HepG2 (cell line): ENCODE measurements around the gene THPO. TPM values are rescaled to one million over a fixed set of nuclear protein-coding genes. Genes with fewer than 3 reads are reported as not detected.

Experiments used
- GTF2F1 ChIP-seq: fragments of 150-350 bp; IDR thresholded peaks from 2 replicates; pipeline ENCODE4 v1.6.1; 2014; ENCODE audit warnings: low read length
- MAFG ChIP-seq: sonication (generic); formaldehyde crosslinking; IDR thresholded peaks from 2 replicates; pipeline ENCODE4 v1.5.1; 2020; ENCODE audit warnings: mild to moderate bottlenecking, missing genetic modification reagents
- REXO4 ChIP-seq: sonication (generic); formaldehyde crosslinking; IDR thresholded peaks from 2 replicates; pipeline ENCODE4 v1.8.0; 2022; ENCODE audit warnings: missing genetic modification reagents, mild to moderate bottlenecking, borderline replicate concordance
- SAFB2 ChIP-seq: sonication (generic); formaldehyde crosslinking; IDR thresholded peaks from 2 replicates; pipeline ENCODE4 v1.5.1; 2020; ENCODE audit warnings: missing genetic modification reagents, low read depth, mild to moderate bottlenecking, borderline replicate concordance
- SETDB1 ChIP-seq: sonication (generic); formaldehyde crosslinking; IDR thresholded peaks from 2 replicates; pipeline ENCODE4 v1.5.1; 2020; ENCODE audit warnings: missing genetic modification reagents, mild to moderate bottlenecking, borderline replicate concordance
- TAF1 ChIP-seq: sonication (generic); formaldehyde crosslinking; IDR thresholded peaks from 2 replicates; pipeline ENCODE4 v1.4.0; 2020; ENCODE audit warnings: missing genetic modification reagents
- TBX2 ChIP-seq: sonication (generic); formaldehyde crosslinking; IDR thresholded peaks from 2 replicates; pipeline ENCODE4 v1.5.0; 2020; ENCODE audit warnings: missing genetic modification reagents, mild to moderate bottlenecking, borderline replicate concordance
- TOPORS ChIP-seq: sonication (generic); formaldehyde crosslinking; IDR thresholded peaks from 2 replicates; pipeline ENCODE4 v1.8.0; 2023; ENCODE audit warnings: mild to moderate bottlenecking, missing genetic modification reagents
- ZNF350 ChIP-seq: sonication (generic); formaldehyde crosslinking; IDR thresholded peaks from 2 replicates; pipeline ENCODE4 v1.4.0; 2020; ENCODE audit warnings: mild to moderate bottlenecking, low read depth, missing genetic modification reagents, borderline replicate concordance
- ZNF468 ChIP-seq: sonication (generic); formaldehyde crosslinking; IDR thresholded peaks from 2 replicates; pipeline ENCODE4 v1.8.0; 2022; ENCODE audit warnings: mild to moderate bottlenecking, moderate library complexity, missing genetic modification reagents
- ZNF616 ChIP-seq: sonication (generic); formaldehyde crosslinking; IDR thresholded peaks from 2 replicates; pipeline ENCODE4 v1.5.0; 2020; ENCODE audit warnings: low read depth, mild to moderate bottlenecking, missing genetic modification reagents
- ZNF879 ChIP-seq: sonication (generic); formaldehyde crosslinking; IDR thresholded peaks from 2 replicates; pipeline ENCODE4 v1.8.1; 2023; ENCODE audit warnings: missing genetic modification reagents
- polyA plus RNA-seq, 8 experiments: library from polyadenylated mRNA; depleted of rRNA in 3 of 8; stranded (reverse) in 7 of 8; unstranded in 1 of 8; fragments of >200 nt; fragmentation: Illumina TruSeq in 4 of 8; extraction: Trizol in 4 of 8; gene quantifications; 2 replicates each; pipeline versions ENCODE4 v1.2.1 to v1.2.3, GENCODE V29; 2011 to 2016; ENCODE audit warnings: low read depth in 4 of 8, missing spikeins in 1 of 8, mixed read lengths in 1 of 8; ENCODE audit not compliant: insufficient read depth in 1 of 8
- total RNA-seq, 5 experiments: library from RNA; depleted of rRNA; stranded (reverse); fragments of >200 nt; fragmentation: Illumina TruSeq; extraction: Trizol; gene quantifications; 2 replicates each; pipeline ENCODE4 v1.2.3, GENCODE V29; 2016; ENCODE audit warnings: low read depth in 1 of 5
- TF ChIP-seq, protein P1 (sequence below): sonication (generic); formaldehyde crosslinking; conservative IDR thresholded peaks from 2 replicates; pipeline ENCODE4 v1.4.0; 2020; ENCODE audit warnings: missing genetic modification reagents
- TF ChIP-seq, protein P2 (sequence below): sonication (generic); formaldehyde crosslinking; IDR thresholded peaks from 2 replicates; pipeline ENCODE4 v1.4.0; 2020; ENCODE audit warnings: low read depth, missing genetic modification reagents
- TF ChIP-seq, protein P3 (sequence below): IDR thresholded peaks from 2 replicates; pipeline ENCODE4 v1.6.1; 2018; ENCODE audit warnings: missing genetic modification reagents
- TF ChIP-seq, protein P4 (sequence below): sonication (generic); formaldehyde crosslinking; IDR thresholded peaks from 2 replicates; pipeline ENCODE4 v1.8.1; 2023; ENCODE audit warnings: mild to moderate bottlenecking, missing genetic modification reagents
- TF ChIP-seq, protein P5 (sequence below): IDR thresholded peaks from 2 replicates; pipeline ENCODE4 v1.6.1; 2012; ENCODE audit warnings: inconsistent platforms

Gene THPO
- total and polyA plus RNA-seq, 2 of the 13 experiments (the other 11 are each of a cell fraction or from before 2014, with no cell fraction given): 2.8 to 4.8 TPM

DNA sequence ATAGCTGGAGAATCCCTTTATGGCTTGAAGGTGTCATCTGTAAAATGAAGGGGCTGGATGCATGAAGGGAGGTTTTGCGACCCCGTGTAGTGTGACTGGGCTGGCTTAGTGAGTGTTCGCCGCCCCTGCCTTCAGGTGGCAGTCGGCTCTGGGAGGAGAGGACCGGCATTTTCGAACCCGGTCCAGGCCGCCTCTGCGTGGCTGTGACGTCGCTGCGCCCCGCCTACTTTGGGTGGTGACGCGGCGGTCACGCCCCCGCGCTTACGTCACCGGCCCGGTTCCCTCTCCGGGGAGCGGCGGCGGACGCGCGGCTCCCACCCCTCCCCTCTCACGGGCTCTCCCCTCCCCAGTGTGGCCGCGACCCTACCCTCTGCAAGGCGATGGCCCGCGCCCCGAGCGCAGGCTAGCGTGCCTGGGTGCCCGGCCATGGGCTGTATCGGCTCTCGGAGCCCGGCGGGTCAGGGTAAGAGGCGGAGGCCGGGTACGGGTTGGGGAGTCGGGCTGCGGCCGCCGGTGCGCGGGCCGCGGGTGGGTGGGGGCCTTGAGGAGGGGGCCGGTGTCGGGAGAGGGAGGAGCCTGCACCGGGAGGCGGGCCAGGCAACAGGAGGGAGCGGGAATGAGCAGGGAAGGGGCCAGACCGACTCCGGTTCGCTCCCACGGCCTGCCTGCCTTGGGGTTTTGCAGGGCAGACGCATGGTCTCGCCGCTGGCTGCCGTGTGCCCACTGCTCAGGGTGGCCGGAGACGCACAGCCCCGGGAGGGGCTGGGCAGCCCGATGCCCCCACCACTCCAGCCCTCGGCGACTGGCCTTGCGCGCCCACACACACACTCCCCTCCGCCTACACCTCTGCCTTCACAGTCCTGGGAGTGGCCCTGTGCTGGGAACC is 42.1 kb downstream of the THPO start (continued):
- TF ChIP-seq, protein P1, sequence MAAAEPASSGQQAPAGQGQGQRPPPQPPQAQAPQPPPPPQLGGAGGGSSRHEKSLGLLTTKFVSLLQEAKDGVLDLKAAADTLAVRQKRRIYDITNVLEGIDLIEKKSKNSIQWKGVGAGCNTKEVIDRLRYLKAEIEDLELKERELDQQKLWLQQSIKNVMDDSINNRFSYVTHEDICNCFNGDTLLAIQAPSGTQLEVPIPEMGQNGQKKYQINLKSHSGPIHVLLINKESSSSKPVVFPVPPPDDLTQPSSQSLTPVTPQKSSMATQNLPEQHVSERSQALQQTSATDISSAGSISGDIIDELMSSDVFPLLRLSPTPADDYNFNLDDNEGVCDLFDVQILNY: 0 out of 2 replicates have a peak, but pooled peaks have one; percentile 40
- TF ChIP-seq, protein P2, sequence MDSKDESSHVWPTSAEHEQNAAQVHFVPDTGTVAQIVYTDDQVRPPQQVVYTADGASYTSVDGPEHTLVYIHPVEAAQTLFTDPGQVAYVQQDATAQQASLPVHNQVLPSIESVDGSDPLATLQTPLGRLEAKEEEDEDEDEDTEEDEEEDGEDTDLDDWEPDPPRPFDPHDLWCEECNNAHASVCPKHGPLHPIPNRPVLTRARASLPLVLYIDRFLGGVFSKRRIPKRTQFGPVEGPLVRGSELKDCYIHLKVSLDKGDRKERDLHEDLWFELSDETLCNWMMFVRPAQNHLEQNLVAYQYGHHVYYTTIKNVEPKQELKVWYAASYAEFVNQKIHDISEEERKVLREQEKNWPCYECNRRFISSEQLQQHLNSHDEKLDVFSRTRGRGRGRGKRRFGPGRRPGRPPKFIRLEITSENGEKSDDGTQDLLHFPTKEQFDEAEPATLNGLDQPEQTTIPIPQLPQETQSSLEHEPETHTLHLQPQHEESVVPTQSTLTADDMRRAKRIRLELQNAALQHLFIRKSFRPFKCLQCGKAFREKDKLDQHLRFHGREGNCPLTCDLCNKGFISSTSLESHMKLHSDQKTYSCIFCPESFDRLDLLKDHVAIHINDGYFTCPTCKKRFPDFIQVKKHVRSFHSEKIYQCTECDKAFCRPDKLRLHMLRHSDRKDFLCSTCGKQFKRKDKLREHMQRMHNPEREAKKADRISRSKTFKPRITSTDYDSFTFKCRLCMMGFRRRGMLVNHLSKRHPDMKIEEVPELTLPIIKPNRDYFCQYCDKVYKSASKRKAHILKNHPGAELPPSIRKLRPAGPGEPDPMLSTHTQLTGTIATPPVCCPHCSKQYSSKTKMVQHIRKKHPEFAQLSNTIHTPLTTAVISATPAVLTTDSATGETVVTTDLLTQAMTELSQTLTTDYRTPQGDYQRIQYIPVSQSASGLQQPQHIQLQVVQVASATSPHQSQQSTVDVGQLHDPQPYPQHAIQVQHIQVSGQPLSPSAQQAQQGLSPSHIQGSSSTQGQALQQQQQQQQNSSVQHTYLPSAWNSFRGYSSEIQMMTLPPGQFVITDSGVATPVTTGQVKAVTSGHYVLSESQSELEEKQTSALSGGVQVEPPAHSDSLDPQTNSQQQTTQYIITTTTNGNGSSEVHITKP (CRISPR knock-in tag): no peak; the same call in 1 of the 2 replicates
- TF ChIP-seq, protein P3, sequence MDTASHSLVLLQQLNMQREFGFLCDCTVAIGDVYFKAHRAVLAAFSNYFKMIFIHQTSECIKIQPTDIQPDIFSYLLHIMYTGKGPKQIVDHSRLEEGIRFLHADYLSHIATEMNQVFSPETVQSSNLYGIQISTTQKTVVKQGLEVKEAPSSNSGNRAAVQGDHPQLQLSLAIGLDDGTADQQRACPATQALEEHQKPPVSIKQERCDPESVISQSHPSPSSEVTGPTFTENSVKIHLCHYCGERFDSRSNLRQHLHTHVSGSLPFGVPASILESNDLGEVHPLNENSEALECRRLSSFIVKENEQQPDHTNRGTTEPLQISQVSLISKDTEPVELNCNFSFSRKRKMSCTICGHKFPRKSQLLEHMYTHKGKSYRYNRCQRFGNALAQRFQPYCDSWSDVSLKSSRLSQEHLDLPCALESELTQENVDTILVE: peak; percentile 83
- no peak for TF ChIP-seq SETDB1
- TF ChIP-seq ZNF350 (CRISPR knock-in tag): peak; percentile 50; the same call in 1 of the 2 replicates
- peak; percentile 72; the same call in 1 of the 2 replicates for TF ChIP-seq SAFB2 (CRISPR knock-in tag)
- 0 out of 2 replicates have a peak, but pooled peaks have one; percentile 42 for TF ChIP-seq ZNF616
- TF ChIP-seq GTF2F1: no peak
- TF ChIP-seq REXO4 (CRISPR knock-in tag): peak; percentile 78; the same call in 1 of the 2 replicates
- TF ChIP-seq, protein P4, sequence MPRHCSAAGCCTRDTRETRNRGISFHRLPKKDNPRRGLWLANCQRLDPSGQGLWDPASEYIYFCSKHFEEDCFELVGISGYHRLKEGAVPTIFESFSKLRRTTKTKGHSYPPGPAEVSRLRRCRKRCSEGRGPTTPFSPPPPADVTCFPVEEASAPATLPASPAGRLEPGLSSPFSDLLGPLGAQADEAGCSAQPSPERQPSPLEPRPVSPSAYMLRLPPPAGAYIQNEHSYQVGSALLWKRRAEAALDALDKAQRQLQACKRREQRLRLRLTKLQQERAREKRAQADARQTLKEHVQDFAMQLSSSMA (CRISPR knock-in tag): peak; percentile 89; the same call in 1 of the 2 replicates
- peak; percentile 57 for TF ChIP-seq TAF1 (CRISPR knock-in tag)
- TF ChIP-seq TOPORS (CRISPR knock-in tag): peak; percentile 74; the same call in 1 of the 2 replicates
- TF ChIP-seq TBX2 (CRISPR knock-in tag): peak; percentile 75
- 0 out of 2 replicates have a peak, but pooled peaks have one; percentile 53 for TF ChIP-seq ZNF468 (CRISPR knock-in tag)
- TF ChIP-seq ZNF879 (CRISPR knock-in tag): 0 out of 2 replicates have a peak, but pooled peaks have one; percentile 47
- no peak for TF ChIP-seq MAFG (CRISPR knock-in tag)
- TF ChIP-seq, protein P5, sequence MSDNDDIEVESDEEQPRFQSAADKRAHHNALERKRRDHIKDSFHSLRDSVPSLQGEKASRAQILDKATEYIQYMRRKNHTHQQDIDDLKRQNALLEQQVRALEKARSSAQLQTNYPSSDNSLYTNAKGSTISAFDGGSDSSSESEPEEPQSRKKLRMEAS: peak; percentile 14; the same call in 1 of the 2 replicates
